Regular cardiac myocyte (primary cell): ENCODE measurements around the gene TMEM179B. TPM values are rescaled to one million over a fixed set of nuclear protein-coding genes. Genes with fewer than 3 reads are reported as not detected.

Experiments used
- total RNA-seq: library from RNA; depleted of rRNA; stranded (reverse); fragments of >200 nt; gene quantifications from 2 replicates; pipeline ENCODE4 v1.2.3, GENCODE V29; 2014

The TMEM179B gene, protein sequence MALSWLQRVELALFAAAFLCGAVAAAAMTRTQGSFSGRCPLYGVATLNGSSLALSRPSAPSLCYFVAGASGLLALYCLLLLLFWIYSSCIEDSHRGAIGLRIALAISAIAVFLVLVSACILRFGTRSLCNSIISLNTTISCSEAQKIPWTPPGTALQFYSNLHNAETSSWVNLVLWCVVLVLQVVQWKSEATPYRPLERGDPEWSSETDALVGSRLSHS
- total RNA-seq = 34.9 and 46.5 TPM in 2 replicates

DNA sequence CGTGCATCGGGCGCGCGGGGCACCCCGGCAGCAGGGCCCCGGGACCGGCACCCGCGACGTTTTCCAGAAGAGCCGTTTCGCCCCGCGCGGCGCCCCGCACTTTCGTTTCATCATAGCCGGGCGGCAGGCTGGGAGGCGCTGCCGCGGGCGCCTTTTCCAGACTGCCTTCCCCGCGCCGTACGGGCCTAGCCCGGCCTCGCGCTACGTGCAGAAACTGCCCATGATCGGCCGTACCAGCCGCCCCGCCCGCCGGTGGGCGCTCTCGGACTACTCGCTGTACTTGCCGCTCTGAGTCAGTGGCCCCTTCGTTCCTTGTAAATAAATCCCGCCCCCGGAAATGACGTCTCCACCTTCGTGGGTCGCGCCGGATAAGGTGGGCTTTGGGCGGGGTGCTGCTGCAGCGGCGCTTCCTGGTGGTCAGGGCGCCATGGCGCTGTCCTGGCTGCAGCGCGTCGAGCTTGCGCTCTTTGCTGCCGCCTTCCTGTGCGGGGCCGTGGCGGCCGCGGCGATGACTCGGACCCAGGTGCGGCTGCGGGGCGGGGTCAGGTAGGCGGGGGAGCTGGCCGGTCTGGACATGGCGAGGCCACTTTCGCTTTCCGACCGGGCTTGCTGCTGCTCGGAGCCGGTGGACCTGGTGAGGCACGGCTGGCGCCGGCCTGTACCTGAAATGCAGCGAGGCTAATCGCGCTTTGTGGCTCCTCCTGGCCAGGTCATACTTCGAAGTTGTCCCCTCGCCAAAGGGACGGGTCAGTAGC lies at the start of gene TMEM179B:
TSS of gene TMEM179B (plus strand) at position 398 of the 755 bp plus-strand sequence. CDS start at position 428, 30 bp downstream.

DNA sequence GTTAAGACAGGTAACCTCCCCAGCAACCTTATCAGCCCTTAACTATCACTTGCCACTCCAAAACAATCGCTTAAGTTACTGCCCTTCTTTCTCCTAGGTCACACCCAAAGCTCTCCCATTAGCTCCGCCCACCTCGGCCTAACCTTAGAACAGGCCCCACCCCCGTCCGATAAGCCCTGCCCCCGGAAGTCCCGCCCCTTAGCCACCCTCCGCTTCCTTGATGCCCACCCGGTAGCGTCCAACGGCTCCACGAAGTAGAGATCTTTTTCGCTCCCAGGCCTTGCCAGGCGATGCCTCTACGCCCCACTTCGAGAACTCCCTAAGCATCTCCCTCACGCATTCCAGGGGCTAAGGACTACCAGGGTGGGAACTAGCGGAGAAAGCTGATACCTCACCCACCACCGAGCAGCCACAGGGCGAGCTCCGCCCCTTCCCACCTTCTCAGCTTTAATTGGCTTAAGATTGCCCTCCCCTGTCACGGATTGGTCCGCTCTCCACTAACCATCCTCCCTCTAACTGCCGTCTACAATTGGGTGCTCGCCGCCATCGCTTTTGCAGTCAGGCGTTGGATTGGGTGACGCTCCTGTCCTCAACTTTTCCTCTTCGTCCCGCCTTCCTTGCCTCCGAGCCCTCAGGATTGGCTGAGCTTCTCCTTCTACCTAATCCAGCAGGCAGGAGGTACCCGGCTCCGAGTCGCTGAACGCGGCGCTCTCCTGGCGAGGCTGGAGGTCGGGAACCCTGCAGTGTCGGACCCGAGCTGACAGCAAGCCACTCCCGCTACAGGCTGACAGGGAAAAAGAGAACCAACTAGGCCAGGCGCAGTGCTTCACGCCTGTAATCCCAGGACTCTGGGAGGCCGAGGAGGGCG lies 33.2 kb upstream of the TMEM179B start, which contains the start of gene ZBTB3:
TSS of gene ZBTB3 (minus strand) at position 425 of the 868 bp plus-strand sequence. CDS start 496 bp downstream, outside the sequence.

DNA sequence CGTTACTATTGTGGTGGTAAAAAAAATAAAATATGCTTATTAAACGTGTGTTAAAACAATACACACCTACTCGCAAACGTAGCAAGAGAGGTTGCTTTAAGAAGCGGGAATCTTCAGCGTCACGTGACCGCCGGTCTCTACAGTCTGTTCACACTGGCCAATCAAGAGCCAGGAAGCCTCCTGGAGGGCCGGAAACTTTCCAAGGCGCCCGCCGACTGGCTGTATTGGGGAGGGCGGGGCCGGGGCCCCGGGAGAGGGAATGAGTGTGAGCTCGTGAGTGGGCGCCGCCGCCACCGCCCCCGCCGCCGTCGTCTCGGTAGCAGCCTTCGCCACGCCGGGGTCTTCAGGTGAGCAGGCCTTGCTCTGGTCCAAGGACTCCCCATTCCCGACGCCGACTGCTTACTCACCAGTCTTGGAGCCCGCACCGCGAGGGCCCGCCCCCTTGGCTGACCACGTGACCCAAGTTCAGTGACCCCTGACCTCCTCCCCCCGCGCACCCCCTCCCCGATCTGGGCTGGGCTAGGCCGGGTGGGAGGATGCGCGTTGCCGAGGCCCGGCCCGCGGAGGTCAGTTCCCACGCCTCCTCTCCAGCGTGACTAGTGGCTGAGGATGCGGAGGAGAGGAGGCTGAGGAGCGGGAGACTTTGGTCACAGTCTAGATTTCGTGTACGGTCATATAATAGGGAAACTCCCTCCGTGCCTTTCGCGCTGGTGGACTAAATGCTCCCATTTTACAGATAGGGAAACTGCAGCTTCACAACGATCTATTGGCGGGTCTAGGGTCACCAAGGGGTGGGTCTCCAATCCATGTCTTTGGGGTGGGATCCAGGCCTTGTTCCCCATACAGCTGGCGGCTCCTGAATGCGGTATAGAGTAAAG lies 15.8 kb upstream of the TMEM179B start, which contains the start of gene TAF6L:
TSS of gene TAF6L (plus strand) at position 253 of the 878 bp plus-strand sequence. CDS start 4,388 bp downstream, outside the sequence.

GRCh38 chr11:62791501-62792201 lies 4.4 kb downstream of the TMEM179B start, which contains the start of gene TMEM223:
TMEM223 (minus strand) TSS chr11:62792006; CDS start chr11:62791994, 12 bp downstream.

GRCh38 chr11:62805076-62805892 lies 18.1 kb downstream of the TMEM179B start, which contains the start of gene NXF1:
NXF1 (minus strand) TSS chr11:62805440; CDS start chr11:62805356, 84 bp downstream.

GRCh38 chr11:62831520-62832335 lies 44.5 kb downstream of the TMEM179B start, which contains the start of gene STX5:
STX5 (minus strand) TSS chr11:62832051; CDS start chr11:62831243, 808 bp downstream.

DNA sequence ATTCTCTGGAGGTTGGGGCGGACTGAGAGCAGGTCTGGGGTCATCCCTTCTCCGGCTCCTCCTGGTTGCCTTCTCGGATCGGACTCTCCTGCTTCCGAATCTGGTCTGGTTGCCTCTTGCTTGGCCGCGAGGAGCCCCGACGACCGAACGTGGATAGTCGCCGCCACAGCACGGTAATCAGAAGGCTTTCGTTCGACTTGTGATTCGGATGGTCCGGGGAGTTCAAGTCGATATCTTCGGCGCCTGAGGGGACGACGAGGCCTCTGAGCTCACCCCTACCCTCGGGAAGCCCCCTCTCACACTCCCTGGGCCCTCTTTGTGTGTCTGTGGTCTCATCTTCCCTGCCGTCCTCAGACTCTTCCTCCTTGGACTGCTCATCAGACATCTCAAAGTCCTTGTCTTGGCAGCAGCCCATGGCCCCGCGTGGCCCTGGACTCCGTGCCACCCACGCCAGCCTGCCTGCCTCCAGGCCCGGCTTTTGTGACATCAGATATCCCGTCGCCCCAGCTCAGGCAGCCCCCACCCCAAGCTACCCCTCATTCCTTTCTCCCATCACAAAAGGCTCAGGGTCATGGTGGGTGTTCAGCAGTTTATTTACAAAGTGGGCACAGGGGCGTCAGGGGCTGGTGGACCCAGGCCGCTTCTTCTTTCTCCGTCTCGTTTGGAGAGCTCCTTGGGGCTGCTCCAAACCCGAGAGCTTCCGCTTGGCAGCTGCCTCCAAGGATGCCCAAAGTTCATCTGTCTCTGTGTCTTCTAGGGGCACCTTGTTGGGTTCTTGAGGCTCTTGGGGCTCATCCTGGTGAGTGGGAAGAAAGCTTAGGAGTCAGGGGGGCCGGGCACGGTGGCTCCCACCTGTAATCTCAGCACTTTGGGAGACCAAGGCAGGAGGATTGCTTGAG lies 45.4 kb downstream of the TMEM179B start, which contains the start of gene TEX54:
TSS of gene TEX54 (minus strand) at position 506 of the 899 bp plus-strand sequence.

GRCh38 chr11:62839050-62839945 lies 52.1 kb downstream of the TMEM179B start, which contains the start of gene WDR74:
WDR74 (minus strand) TSS chr11:62839590; CDS start chr11:62839570, 20 bp downstream.

Other genes starting within 250 kb of the TMEM179B start
- 320 and 463 TPM in 2 replicates for gene AHNAK, start 240.6 kb upstream of the TMEM179B start, total RNA-seq
- gene EEF1G, start 213.5 kb upstream of the TMEM179B start, total RNA-seq = 1,480 and 1,535 TPM in 2 replicates
- 6.2 and 7.9 TPM in 2 replicates for gene TUT1, start 195.9 kb upstream of the TMEM179B start, total RNA-seq
- 93.6 and 166 TPM in 2 replicates for gene MTA2, start 185.5 kb upstream of the TMEM179B start, total RNA-seq
- gene EML3, start 174.6 kb upstream of the TMEM179B start, total RNA-seq = 13.2 and 15.1 TPM in 2 replicates
- gene ROM1, start 174.1 kb upstream of the TMEM179B start, total RNA-seq = 2.0 and 3.1 TPM in 2 replicates
- 39.5 and 39.7 TPM in 2 replicates for gene B3GAT3, start 165.4 kb upstream of the TMEM179B start, total RNA-seq
- 233 and 273 TPM in 2 replicates for gene GANAB, start 140.8 kb upstream of the TMEM179B start, total RNA-seq
- gene INTS5, start 134.1 kb upstream of the TMEM179B start, total RNA-seq = 17.2 and 33.7 TPM in 2 replicates
- gene C11orf98, start 122.2 kb upstream of the TMEM179B start, total RNA-seq = 21.4 and 48.1 TPM in 2 replicates
- 9.8 and 11.0 TPM in 2 replicates for gene CSKMT, start 122.1 kb upstream of the TMEM179B start, total RNA-seq
- 7.0 and 13.2 TPM in 2 replicates for gene UQCC3, start 115.7 kb upstream of the TMEM179B start, total RNA-seq
- gene LBHD1, start 115.1 kb upstream of the TMEM179B start, total RNA-seq = 2.5 and 3.7 TPM in 2 replicates
- gene UBXN1, start 108.3 kb upstream of the TMEM179B start, total RNA-seq = 110 and 143 TPM in 2 replicates
- 0.58 and 9.6 TPM in 2 replicates for gene LRRN4CL, start 97.9 kb upstream of the TMEM179B start, total RNA-seq
- gene BSCL2, start 80.0 kb upstream of the TMEM179B start, total RNA-seq = 48.3 and 54.4 TPM in 2 replicates
- gene GNG3, start 79.7 kb upstream of the TMEM179B start, total RNA-seq = not detected in 2 replicates
- 5.6 and 6.1 TPM in 2 replicates for gene HNRNPUL2, start 59.9 kb upstream of the TMEM179B start, total RNA-seq
- 28.4 and 30.4 TPM in 2 replicates for gene TTC9C, start 58.9 kb upstream of the TMEM179B start, total RNA-seq
- gene ZBTB3, start 33.2 kb upstream of the TMEM179B start, total RNA-seq = 11.6 and 13.6 TPM in 2 replicates
- 45.1 and 76.1 TPM in 2 replicates for gene POLR2G, start 25.8 kb upstream of the TMEM179B start, total RNA-seq
- gene TAF6L, start 16.0 kb upstream of the TMEM179B start, total RNA-seq = 14.1 and 17.8 TPM in 2 replicates
- gene TMEM223, start 4.6 kb downstream of the TMEM179B start, total RNA-seq = 18.6 and 20.9 TPM in 2 replicates
- 21.1 and 21.5 TPM in 2 replicates for gene NXF1, start 18.0 kb downstream of the TMEM179B start, total RNA-seq
- gene STX5, start 44.6 kb downstream of the TMEM179B start, total RNA-seq = 27.6 and 39.3 TPM in 2 replicates
- not detected in 2 replicates for gene TEX54, start 45.4 kb downstream of the TMEM179B start, total RNA-seq
- 40.3 and 59.8 TPM in 2 replicates for gene WDR74, start 52.2 kb downstream of the TMEM179B start, total RNA-seq
- 137 and 149 TPM in 2 replicates for gene SLC3A2, start 93.5 kb downstream of the TMEM179B start, total RNA-seq
- gene CHRM1, start 134.0 kb downstream of the TMEM179B start, total RNA-seq = not detected in 2 replicates
- not detected in 2 replicates for gene SLC22A6, start 197.6 kb downstream of the TMEM179B start, total RNA-seq
- not detected in 2 replicates for gene SLC22A8, start 228.4 kb downstream of the TMEM179B start, total RNA-seq